Stimulated activated CD4-positive, alpha-beta T cell treated with anti-CD3 and anti-CD28 coated beads, Interleukin-4, amount 100 ng/mL, for 48 hours (primary cell): ENCODE measurements around the gene MAPKBP1.

Experiments used
- DNase-seq, 2 donors: peaks; one replicate each; pipeline ENCODE4 v3.0.0-alpha.2; 2020; ENCODE audit warnings: low read depth in 2 of 2

Gene MAPKBP1

GRCh38 chr15:41827880-41828806, 53.9 kb downstream of the MAPKBP1 start, which contains the start of gene JMJD7:
TSS of gene JMJD7 (plus strand) at chr15:41828092. CDS start at chr15:41828125, 33 bp downstream.
- peak; percentile 96 to 99 for DNase-seq

- DNase-seq, result no peak
Measured at GRCh38 chr15:41828807-41829141, 54.5 kb downstream of the MAPKBP1 start.

GRCh38 chr15:41829959-41830646, 55.8 kb downstream of the MAPKBP1 start:
- DNase-seq, result no peak

- DNase-seq, result peak in 1 of 2 donors; percentile 13
Measured at GRCh38 chr15:41831291-41831690, 57.0 kb downstream of the MAPKBP1 start.

- DNase-seq, result no peak
Measured at GRCh38 chr15:41832208-41832607, 57.9 kb downstream of the MAPKBP1 start.

- DNase-seq, result no peak
Measured at GRCh38 chr15:41832875-41833274, 58.6 kb downstream of the MAPKBP1 start.

- no peak for DNase-seq
Measured at GRCh38 chr15:41834096-41834495, 59.8 kb downstream of the MAPKBP1 start.

GRCh38 chr15:41836073-41836472, 61.8 kb downstream of the MAPKBP1 start:
- no peak for DNase-seq

GRCh38 chr15:41836713-41837454, 62.6 kb downstream of the MAPKBP1 start:
- DNase-seq, result no peak

- no peak for DNase-seq
Measured at GRCh38 chr15:41838400-41838897, 64.2 kb downstream of the MAPKBP1 start, which contains the start of gene PLA2G4B. TSS of gene PLA2G4B (plus strand) at chr15:41838847. CDS start at chr15:41838914, 67 bp downstream.

- no peak for DNase-seq
Measured at GRCh38 chr15:41839781-41840491, 65.7 kb downstream of the MAPKBP1 start.

GRCh38 chr15:41840673-41841072, 66.4 kb downstream of the MAPKBP1 start:
- no peak for DNase-seq

- no peak for DNase-seq
Measured at GRCh38 chr15:41841131-41841530, 66.8 kb downstream of the MAPKBP1 start.

GRCh38 chr15:41842229-41842628, 67.9 kb downstream of the MAPKBP1 start:
- DNase-seq, result no peak

- DNase-seq, result no peak
Measured at GRCh38 chr15:41843571-41843970, 69.3 kb downstream of the MAPKBP1 start.

- no peak for DNase-seq
Measured at GRCh38 chr15:41844814-41845213, 70.5 kb downstream of the MAPKBP1 start.

GRCh38 chr15:41847206-41847605, 72.9 kb downstream of the MAPKBP1 start:
- DNase-seq, result no peak

- no peak for DNase-seq
Measured at GRCh38 chr15:41847981-41848380, 73.7 kb downstream of the MAPKBP1 start.

- peak; percentile 45 to 54 for DNase-seq
Measured at GRCh38 chr15:41848631-41849030, 74.3 kb downstream of the MAPKBP1 start.

GRCh38 chr15:41849204-41849603, 74.9 kb downstream of the MAPKBP1 start:
- DNase-seq, result no peak

- DNase-seq, result no peak
Measured at GRCh38 chr15:41849861-41850260, 75.6 kb downstream of the MAPKBP1 start.
